ENCODE measurements around the gene SAMD15.
A peak's percentile ranks its signal among the peaks of the same experiment; 100 is the strongest.

SAMD15 gene

GRCh38 chr14:77353469-77354141, 23.6 kb upstream of the SAMD15 start:
- no peak for DNase-seq
- no peak overlapping the region for H3K27ac ChIP-seq (ENCODE audit: insufficient read depth in 1 of 2, low read depth in 1 of 2, low read length in 2 of 2, poor library complexity in 1 of 2, severe bottlenecking in 2 of 2)
- H3K4me3 ChIP-seq (ENCODE audit: control insufficient read depth in 1 of 7, extremely low read depth in 1 of 7, insufficient read depth in 4 of 7, low read depth in 2 of 7, low read length in 6 of 7): no peak overlapping the region
- 84% methylated on average over 4 of the region's 5 CpGs for WGBS (ENCODE audit: insufficient coverage)
- CTCF ChIA-PET: interaction anchor here (1.2 kb wide), 1 partner anchor 9 kb away, joined by 4 read pairs; no protein-coding TSS in a partner anchor
- POLR2A ChIA-PET: no interaction called here
- no peaks in the 10 kb centered on the region for H3K27me3 ChIP-seq (replicated peaks in 2 of 5; ENCODE audit: control insufficient read depth in 4 of 5, insufficient read depth in 5 of 5, low read length in 4 of 5)
- peaks cover 0 to 13% (median 4%) of the 10 kb centered on the region in 4 experiments for H3K4me1 ChIP-seq (ENCODE audit: control extremely low read depth in 1 of 4, control insufficient read depth in 4 of 4, insufficient read depth in 4 of 4, low read length in 3 of 4)
- H3K9me3 ChIP-seq (ENCODE audit: control extremely low read depth in 1 of 5, control insufficient read depth in 4 of 5, insufficient read depth in 2 of 5, low read depth in 1 of 5, low read length in 4 of 5): no peaks in the 10 kb centered on the region
- peaks cover 6 to 21% (median 13%) of the 10 kb centered on the region in 4 experiments for H3K36me3 ChIP-seq (ENCODE audit: control insufficient read depth in 4 of 4, insufficient read depth in 4 of 4, low read length in 3 of 4)

DNA sequence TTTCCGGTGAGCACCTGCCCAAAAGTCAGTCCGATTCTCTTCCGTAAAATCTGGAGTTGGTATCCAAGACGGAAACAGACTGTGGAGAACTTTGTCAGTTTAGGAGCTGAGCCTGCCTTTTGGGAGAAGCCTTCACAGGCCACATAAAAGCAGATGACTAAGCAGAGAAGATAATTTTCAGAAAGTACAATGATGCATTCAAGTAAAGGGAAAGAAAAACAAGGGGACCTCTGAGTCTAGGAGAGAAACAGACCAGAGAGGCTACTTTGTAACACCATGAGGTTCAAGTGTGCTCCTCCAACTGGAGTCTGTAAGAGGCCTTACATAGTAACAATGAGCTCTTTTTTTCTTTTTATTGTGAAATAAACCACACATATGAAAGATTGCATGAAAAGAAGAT, 21.4 kb upstream of the SAMD15 start:
- peaks cover 0 to 6% (median 2%) of the 10 kb centered on the region in 4 experiments for H3K36me3 ChIP-seq (ENCODE audit: control insufficient read depth in 4 of 4, insufficient read depth in 4 of 4, low read length in 3 of 4)
- POLR2A ChIA-PET: no interaction called here
- CTCF ChIA-PET: interaction anchor here (1.4 to 1.5 kb wide), 2 partner anchors 11 to 27 kb away, joined by 3 read pairs; no protein-coding TSS in a partner anchor
- WGBS (ENCODE audit: insufficient coverage): 98% methylated on average over 4 of the region's 4 CpGs
- H3K4me1 ChIP-seq (ENCODE audit: control extremely low read depth in 1 of 4, control insufficient read depth in 4 of 4, insufficient read depth in 4 of 4, low read length in 3 of 4): no peaks in the 10 kb centered on the region
- H3K9me3 ChIP-seq (ENCODE audit: control extremely low read depth in 1 of 5, control insufficient read depth in 4 of 5, insufficient read depth in 2 of 5, low read depth in 1 of 5, low read length in 4 of 5): no peaks in the 10 kb centered on the region
- DNase-seq: no peak
- H3K4me3 ChIP-seq (ENCODE audit: control insufficient read depth in 1 of 7, extremely low read depth in 1 of 7, insufficient read depth in 4 of 7, low read depth in 2 of 7, low read length in 6 of 7): no peak overlapping the region
- no peak overlapping the region for H3K27ac ChIP-seq (ENCODE audit: insufficient read depth in 1 of 2, low read depth in 1 of 2, low read length in 2 of 2, poor library complexity in 1 of 2, severe bottlenecking in 2 of 2)
- H3K27me3 ChIP-seq (replicated peaks in 2 of 5; ENCODE audit: control insufficient read depth in 4 of 5, insufficient read depth in 5 of 5, low read length in 4 of 5): no peaks in the 10 kb centered on the region

- Histone ChIP-seq H3K27me3 (replicated peaks in 2 of 5; ENCODE audit: control insufficient read depth in 4 of 5, insufficient read depth in 5 of 5, low read length in 4 of 5) (no peaks in the 10 kb centered on the region), H3K9me3 (ENCODE audit: control extremely low read depth in 1 of 5, control insufficient read depth in 4 of 5, insufficient read depth in 2 of 5, low read depth in 1 of 5, low read length in 4 of 5) (no peaks in the 10 kb centered on the region), H3K4me1 (ENCODE audit: control extremely low read depth in 1 of 4, control insufficient read depth in 4 of 4, insufficient read depth in 4 of 4, low read length in 3 of 4) (no peaks in the 10 kb centered on the region), H3K27ac (ENCODE audit: insufficient read depth in 1 of 2, low read depth in 1 of 2, low read length in 2 of 2, poor library complexity in 1 of 2, severe bottlenecking in 2 of 2) (no peak overlapping the region), H3K4me3 (ENCODE audit: control insufficient read depth in 1 of 7, extremely low read depth in 1 of 7, insufficient read depth in 4 of 7, low read depth in 2 of 7, low read length in 6 of 7) (no peak overlapping the region), H3K36me3 (ENCODE audit: control insufficient read depth in 4 of 4, insufficient read depth in 4 of 4, low read length in 3 of 4) (peaks cover 0 to 4% (median 1%) of the 10 kb centered on the region in 4 experiments)
- DNase-seq: no peak
- POLR2A ChIA-PET: no interaction called here
- CTCF ChIA-PET: interaction anchor here (0.6 to 1.5 kb wide), 2 partner anchors 28 to 136 kb away, joined by 3 read pairs; no protein-coding TSS in a partner anchor
- WGBS (ENCODE audit: insufficient coverage): 92% methylated on average over 4 of the region's 4 CpGs
These were observed 20.3 kb upstream of the SAMD15 start for GRCh38 chr14:77356899-77357298.

GRCh38 chr14:77359626-77360025, 17.6 kb upstream of the SAMD15 start:
- no CpG with 5 or more reads among the region's 1 CpG for WGBS (ENCODE audit: insufficient coverage)

GRCh38 chr14:77364146-77364545, 13.0 kb upstream of the SAMD15 start:
- CTCF ChIA-PET: interaction anchor here (1.6 kb wide), 1 partner anchor 10 kb away, joined by 5 read pairs; no protein-coding TSS in a partner anchor
- Histone ChIP-seq H3K36me3 (ENCODE audit: control insufficient read depth in 4 of 4, insufficient read depth in 4 of 4, low read length in 3 of 4) (peaks cover 0 to 4% (median 2%) of the 10 kb centered on the region in 4 experiments), H3K27ac (ENCODE audit: insufficient read depth in 1 of 2, low read depth in 1 of 2, low read length in 2 of 2, poor library complexity in 1 of 2, severe bottlenecking in 2 of 2) (no peak overlapping the region), H3K27me3 (replicated peaks in 2 of 5; ENCODE audit: control insufficient read depth in 4 of 5, insufficient read depth in 5 of 5, low read length in 4 of 5) (no peaks in the 10 kb centered on the region), H3K9me3 (ENCODE audit: control extremely low read depth in 1 of 5, control insufficient read depth in 4 of 5, insufficient read depth in 2 of 5, low read depth in 1 of 5, low read length in 4 of 5) (peaks cover 0 to 3% (median 0%) of the 10 kb centered on the region in 5 experiments), H3K4me1 (ENCODE audit: control extremely low read depth in 1 of 4, control insufficient read depth in 4 of 4, insufficient read depth in 4 of 4, low read length in 3 of 4) (peaks cover 0 to 6% (median 2%) of the 10 kb centered on the region in 4 experiments), H3K4me3 (ENCODE audit: control insufficient read depth in 1 of 7, extremely low read depth in 1 of 7, insufficient read depth in 4 of 7, low read depth in 2 of 7, low read length in 6 of 7) (no peak overlapping the region)
- DNase-seq: no peak
- WGBS (ENCODE audit: insufficient coverage): 93% methylated on average over 2 of the region's 3 CpGs
- POLR2A ChIA-PET: interaction anchor here (0.5 kb wide), 1 partner anchor 140 kb away, joined by 3 read pairs; no protein-coding TSS in a partner anchor

More at GRCh38 chr14:77359626-77360025, 17.6 kb upstream of the SAMD15 start:
- peaks cover 0 to 3% (median 0%) of the 10 kb centered on the region in 4 experiments for H3K4me1 ChIP-seq (ENCODE audit: control extremely low read depth in 1 of 4, control insufficient read depth in 4 of 4, insufficient read depth in 4 of 4, low read length in 3 of 4)
- peaks cover 0 to 4% (median 1%) of the 10 kb centered on the region in 4 experiments for H3K36me3 ChIP-seq (ENCODE audit: control insufficient read depth in 4 of 4, insufficient read depth in 4 of 4, low read length in 3 of 4)
- H3K27me3 ChIP-seq (replicated peaks in 2 of 5; ENCODE audit: control insufficient read depth in 4 of 5, insufficient read depth in 5 of 5, low read length in 4 of 5): no peaks in the 10 kb centered on the region
- no peak for DNase-seq
- H3K9me3 ChIP-seq (ENCODE audit: control extremely low read depth in 1 of 5, control insufficient read depth in 4 of 5, insufficient read depth in 2 of 5, low read depth in 1 of 5, low read length in 4 of 5): peaks cover 0 to 3% (median 0%) of the 10 kb centered on the region in 5 experiments
- H3K27ac ChIP-seq (ENCODE audit: insufficient read depth in 1 of 2, low read depth in 1 of 2, low read length in 2 of 2, poor library complexity in 1 of 2, severe bottlenecking in 2 of 2): no peak overlapping the region
- POLR2A ChIA-PET: no interaction called here
- no peak overlapping the region for H3K4me3 ChIP-seq (ENCODE audit: control insufficient read depth in 1 of 7, extremely low read depth in 1 of 7, insufficient read depth in 4 of 7, low read depth in 2 of 7, low read length in 6 of 7)
- CTCF ChIA-PET: interaction anchor here (1.4 kb wide), 1 partner anchor 10 kb away, joined by 3 read pairs; no protein-coding TSS in a partner anchor

GRCh38 chr14:77369285-77369684, 7.9 kb upstream of the SAMD15 start:
- peak in 1 of 3 donors; percentile 23 for DNase-seq
- Histone ChIP-seq H3K4me1 (ENCODE audit: control extremely low read depth in 1 of 4, control insufficient read depth in 4 of 4, insufficient read depth in 4 of 4, low read length in 3 of 4) (peaks cover 7 to 40% (median 26%) of the 10 kb centered on the region in 4 experiments), H3K36me3 (ENCODE audit: control insufficient read depth in 4 of 4, insufficient read depth in 4 of 4, low read length in 3 of 4) (peaks cover 0 to 4% (median 2%) of the 10 kb centered on the region in 4 experiments), H3K9me3 (ENCODE audit: control extremely low read depth in 1 of 5, control insufficient read depth in 4 of 5, insufficient read depth in 2 of 5, low read depth in 1 of 5, low read length in 4 of 5) (no peaks in the 10 kb centered on the region), H3K4me3 (ENCODE audit: control insufficient read depth in 1 of 7, extremely low read depth in 1 of 7, insufficient read depth in 4 of 7, low read depth in 2 of 7, low read length in 6 of 7) (peak overlapping the region in 2 of 7 experiments; percentile 13 to 21), H3K27me3 (replicated peaks in 2 of 5; ENCODE audit: control insufficient read depth in 4 of 5, insufficient read depth in 5 of 5, low read length in 4 of 5) (no peaks in the 10 kb centered on the region), H3K27ac (ENCODE audit: insufficient read depth in 1 of 2, low read depth in 1 of 2, low read length in 2 of 2, poor library complexity in 1 of 2, severe bottlenecking in 2 of 2) (no peak overlapping the region)
- CTCF ChIA-PET: interaction anchor here (1.0 to 1.3 kb wide), 2 partner anchors 10 to 183 kb away, joined by 3 read pairs; no protein-coding TSS in a partner anchor
- WGBS (ENCODE audit: insufficient coverage): 0% methylated on average over 1 of the region's 1 CpG
- POLR2A ChIA-PET: no interaction called here

DNA sequence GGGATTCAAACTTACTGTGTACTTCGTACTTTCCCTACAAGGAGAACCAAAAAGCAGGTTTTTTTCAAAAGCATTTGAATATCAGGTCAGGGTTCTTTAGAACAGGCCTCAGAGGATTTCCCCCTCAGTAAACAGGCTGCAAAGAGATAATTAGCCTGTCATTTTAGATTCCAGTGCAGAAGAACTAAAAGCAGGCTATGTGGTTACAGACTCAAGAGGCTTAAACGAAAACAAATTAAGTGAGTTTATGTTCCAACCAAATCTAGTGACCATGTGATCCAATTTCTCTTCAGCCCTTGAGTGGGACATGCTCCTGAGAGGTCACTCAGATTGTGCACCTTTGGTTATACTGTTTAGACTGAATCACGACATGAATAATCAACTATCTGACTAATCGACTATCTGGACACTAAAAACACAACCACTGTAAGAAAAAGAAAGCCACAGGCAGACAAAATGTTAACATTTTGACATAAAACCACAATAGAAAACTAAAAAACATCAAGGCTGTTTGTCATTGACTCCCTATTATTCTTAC, 4.8 kb upstream of the SAMD15 start:
- 6% methylated on average over 4 of the region's 4 CpGs for WGBS (ENCODE audit: insufficient coverage)
- Histone ChIP-seq H3K27me3 (replicated peaks in 2 of 5; ENCODE audit: control insufficient read depth in 4 of 5, insufficient read depth in 5 of 5, low read length in 4 of 5) (no peaks in the 10 kb centered on the region), H3K27ac (ENCODE audit: insufficient read depth in 1 of 2, low read depth in 1 of 2, low read length in 2 of 2, poor library complexity in 1 of 2, severe bottlenecking in 2 of 2) (peak overlapping the region; percentile 47 to 64), H3K9me3 (ENCODE audit: control extremely low read depth in 1 of 5, control insufficient read depth in 4 of 5, insufficient read depth in 2 of 5, low read depth in 1 of 5, low read length in 4 of 5) (no peaks in the 10 kb centered on the region), H3K36me3 (ENCODE audit: control insufficient read depth in 4 of 4, insufficient read depth in 4 of 4, low read length in 3 of 4) (peaks cover 0 to 4% (median 0%) of the 10 kb centered on the region in 4 experiments), H3K4me3 (ENCODE audit: control insufficient read depth in 1 of 7, extremely low read depth in 1 of 7, insufficient read depth in 4 of 7, low read depth in 2 of 7, low read length in 6 of 7) (peak overlapping the region in 3 of 7 experiments; percentile 13 to 26 (median 15)), H3K4me1 (ENCODE audit: control extremely low read depth in 1 of 4, control insufficient read depth in 4 of 4, insufficient read depth in 4 of 4, low read length in 3 of 4) (peaks cover 13 to 61% (median 43%) of the 10 kb centered on the region in 4 experiments)
- ChIA-PET POLR2A (no interaction called here), CTCF (interaction anchor here (1.3 kb wide), 1 partner anchor 87 kb away, joined by 3 read pairs; no protein-coding TSS in a partner anchor)
- DNase-seq: peak; percentile 23 to 71 (median 51)
